GM18909 (cell line): Measurements from ENCODE around the gene OR6C4.
A peak's percentile ranks its signal among the peaks of the same experiment; 100 is the strongest.
"Not testable (repeated sequence)": the region's sequence is repeated elsewhere in the genome, so short reads cannot be mapped to it uniquely, and the experiment has no call there.

Source experiments
- ATAC-seq: cut with Tn5 transposase; IDR thresholded peaks from one replicate; pipeline ENCODE4 v1.9.1; 2021; ENCODE audit warnings: mild to moderate bottlenecking; ENCODE audit not compliant: unreplicated experiment, poor library complexity

The OR6C4 gene

GRCh38 chr12:55549302-55549701 is at the start of gene OR6C4:
Gene OR6C4, plus strand, starts transcription at chr12:55549602. Its CDS starts 1,625 bp downstream, at chr12:55551227.
- no peak for ATAC-seq

GRCh38 chr12:55499810-55500252 is 49.6 kb upstream of the OR6C4 start:
- ATAC-seq = no peak

- no peak for ATAC-seq
Measured at GRCh38 chr12:55501601-55502000, 47.8 kb upstream of the OR6C4 start.

GRCh38 chr12:55515696-55516095 is 33.7 kb upstream of the OR6C4 start:
- peak; percentile 45 for ATAC-seq

GRCh38 chr12:55516391-55516790 is 33.0 kb upstream of the OR6C4 start:
- ATAC-seq = no peak

- not testable (repeated sequence) for ATAC-seq
Measured at GRCh38 chr12:55548235-55548634, 1.2 kb upstream of the OR6C4 start.

- ATAC-seq = no peak
Measured at GRCh38 chr12:55548756-55549155, 646 bp upstream of the OR6C4 start.

- no peak for ATAC-seq
Measured at GRCh38 chr12:55554296-55554695, 4.9 kb downstream of the OR6C4 start.

- ATAC-seq = not testable (repeated sequence)
Measured at GRCh38 chr12:55570060-55570459, 20.7 kb downstream of the OR6C4 start.

- ATAC-seq = not testable (repeated sequence)
Measured at GRCh38 chr12:55570689-55571088, 21.3 kb downstream of the OR6C4 start.

- ATAC-seq = no peak
Measured at GRCh38 chr12:55572168-55572567, 22.8 kb downstream of the OR6C4 start, which contains the start of gene OR2AP1. Gene OR2AP1, plus strand, starts transcription at chr12:55572468. Its CDS starts 1,947 bp downstream, at chr12:55574415.

- ATAC-seq = no peak
Measured at GRCh38 chr12:55582066-55582465, 32.7 kb downstream of the OR6C4 start.

- no peak for ATAC-seq
Measured at GRCh38 chr12:55585817-55586216, 36.4 kb downstream of the OR6C4 start.

- not testable (repeated sequence) for ATAC-seq
Measured at GRCh38 chr12:55590152-55590551, 40.8 kb downstream of the OR6C4 start.
